NCI-H2171 (cell line): ENCODE data around the gene KRT80.

ENCODE experiments used
- DNase-seq: peaks from one replicate; lab custom pipeline; 2025; lab: John Stamatoyannopoulos, UW

The KRT80 gene

GRCh38 chr12:52152905-52153317, 38.9 kb downstream of the KRT80 start:
- DNase-seq = no peak

- no peak for DNase-seq
These were observed 39.7 kb downstream of the KRT80 start for GRCh38 chr12:52151837-52152783.

- DNase-seq = no peak
These were observed 40.5 kb downstream of the KRT80 start for GRCh38 chr12:52151153-52151836.

- DNase-seq = no peak
These were observed 42.1 kb downstream of the KRT80 start for GRCh38 chr12:52149651-52150241.

- no peak for DNase-seq
These were observed 42.6 kb downstream of the KRT80 start for GRCh38 chr12:52149182-52149641.

- peak; percentile 40 for DNase-seq
These were observed 43.2 kb downstream of the KRT80 start for GRCh38 chr12:52148464-52149181.

- DNase-seq = no peak
These were observed 43.8 kb downstream of the KRT80 start for GRCh38 chr12:52147964-52148463.

GRCh38 chr12:52147367-52147963, 44.3 kb downstream of the KRT80 start:
- DNase-seq = no peak

- DNase-seq = no peak
These were observed 44.9 kb downstream of the KRT80 start for GRCh38 chr12:52146822-52147366.

- DNase-seq = no peak
These were observed 45.6 kb downstream of the KRT80 start for GRCh38 chr12:52146089-52146821.

- no peak for DNase-seq
These were observed 46.4 kb downstream of the KRT80 start for GRCh38 chr12:52145228-52146088.

GRCh38 chr12:52144512-52145227, 47.1 kb downstream of the KRT80 start:
- no peak for DNase-seq

GRCh38 chr12:52142431-52142830, 49.4 kb downstream of the KRT80 start:
- no peak for DNase-seq

GRCh38 chr12:52141875-52142274, 49.9 kb downstream of the KRT80 start:
- DNase-seq = no peak

GRCh38 chr12:52141306-52141705, 50.5 kb downstream of the KRT80 start:
- DNase-seq = no peak

GRCh38 chr12:52139579-52140062, 52.2 kb downstream of the KRT80 start:
- peak; percentile 63 for DNase-seq

- no peak for DNase-seq
These were observed 52.7 kb downstream of the KRT80 start for GRCh38 chr12:52139147-52139546.

GRCh38 chr12:52137746-52138145, 54.1 kb downstream of the KRT80 start:
- DNase-seq = no peak

- DNase-seq = no peak
These were observed 59.1 kb downstream of the KRT80 start for GRCh38 chr12:52132754-52133161.
